ENCODE measurements around the gene CHCHD3. TPM values are rescaled to one million over a fixed set of nuclear protein-coding genes. Genes with fewer than 3 reads are reported as not detected.
"Not testable (repeated sequence)": the region's sequence is repeated elsewhere in the genome, so short reads cannot be mapped to it uniquely, and the experiment has no call there.

The CHCHD3 gene
- total RNA-seq, 2 donors from 2014 or later, result 43.4 to 54.8 TPM

DNA sequence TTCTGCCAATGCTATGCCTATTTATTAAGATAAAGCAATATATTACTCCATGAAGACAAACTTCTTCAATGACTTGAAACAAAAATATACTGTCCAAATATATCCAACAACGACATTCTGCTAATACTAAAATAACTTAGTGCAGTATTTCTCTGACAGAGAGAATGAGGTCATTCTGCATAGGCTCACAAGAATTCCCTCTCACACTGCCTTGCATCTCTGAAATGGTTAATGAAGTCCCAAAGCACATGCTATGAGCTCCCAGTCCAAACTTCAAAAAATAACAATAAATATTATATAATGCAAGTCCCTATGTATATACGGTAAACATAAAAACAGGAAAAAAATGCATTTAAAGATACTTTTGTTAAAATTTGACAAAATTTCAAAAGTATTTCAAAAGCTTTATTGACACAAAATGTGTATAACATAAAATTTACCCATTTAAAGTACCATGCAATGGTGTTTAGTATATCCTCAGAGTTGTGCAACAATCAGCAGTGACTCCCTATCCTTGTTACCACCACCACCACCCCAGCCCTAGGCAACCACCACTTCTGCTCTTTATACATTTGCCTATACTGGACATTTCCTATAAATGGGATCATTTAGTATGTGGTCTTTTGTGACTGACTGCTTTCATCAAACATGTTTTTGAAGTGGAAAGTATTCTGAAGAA is 27.6 kb downstream of the CHCHD3 start:
- DNase-seq (ENCODE audit: low spot score in 2 of 2), result no peak
- no peaks in the 10 kb centered on the region for H3K9me3 Mint-ChIP-seq
- no peak overlapping the region for H3K27ac Mint-ChIP-seq
- no peak for ATAC-seq
- no peaks in the 10 kb centered on the region for H3K36me3 Mint-ChIP-seq

- ATAC-seq (peak in 1 of 2 donors; percentile 64), DNase-seq (ENCODE audit: low spot score in 2 of 2) (no peak)
Measured at GRCh38 chr7:133053321-133053891, 28.5 kb downstream of the CHCHD3 start.

DNA sequence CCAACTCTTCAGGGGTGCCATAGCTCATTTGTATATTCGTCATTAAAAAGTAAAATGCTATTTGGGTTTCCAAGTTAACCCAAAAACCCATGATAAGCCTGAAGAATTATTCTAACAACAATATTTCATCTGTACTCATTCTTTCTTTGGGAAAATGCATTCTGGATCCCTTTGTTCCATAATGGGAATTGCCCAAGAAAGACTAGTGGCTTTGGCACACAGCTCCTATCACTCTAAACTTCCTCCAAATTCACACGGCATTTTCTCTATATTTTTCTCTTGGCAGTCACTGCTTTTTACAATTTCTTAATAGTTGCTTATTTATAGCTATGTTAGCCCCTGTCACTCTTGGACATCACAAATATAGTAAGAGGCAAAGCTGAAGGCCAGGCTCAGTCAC is 29.1 kb downstream of the CHCHD3 start:
- Mint-ChIP-seq H3K36me3 (no peaks in the 10 kb centered on the region), H3K9me3 (no peaks in the 10 kb centered on the region), H3K27ac (no peak overlapping the region)
- DNase-seq (ENCODE audit: low spot score in 2 of 2) (no peak), ATAC-seq (no peak)

More at GRCh38 chr7:133053321-133053891, 28.5 kb downstream of the CHCHD3 start:
- H3K27ac Mint-ChIP-seq, result no peak overlapping the region
- H3K36me3 Mint-ChIP-seq, result no peaks in the 10 kb centered on the region
- H3K9me3 Mint-ChIP-seq, result no peaks in the 10 kb centered on the region

GRCh38 chr7:133052401-133052756 is 29.5 kb downstream of the CHCHD3 start:
- Mint-ChIP-seq H3K9me3 (no peaks in the 10 kb centered on the region), H3K27ac (no peak overlapping the region), H3K36me3 (peaks cover 0 to 2% of the 10 kb centered on the region in 2 donors)
- DNase-seq (ENCODE audit: low spot score in 2 of 2) (no peak), ATAC-seq (no peak)

GRCh38 chr7:133051719-133052400 is 30.0 kb downstream of the CHCHD3 start:
- Mint-ChIP-seq H3K27ac (no peak overlapping the region), H3K9me3 (no peaks in the 10 kb centered on the region), H3K36me3 (peaks cover 0 to 7% of the 10 kb centered on the region in 2 donors)
- ATAC-seq (no peak), DNase-seq (ENCODE audit: low spot score in 2 of 2) (no peak)

DNA sequence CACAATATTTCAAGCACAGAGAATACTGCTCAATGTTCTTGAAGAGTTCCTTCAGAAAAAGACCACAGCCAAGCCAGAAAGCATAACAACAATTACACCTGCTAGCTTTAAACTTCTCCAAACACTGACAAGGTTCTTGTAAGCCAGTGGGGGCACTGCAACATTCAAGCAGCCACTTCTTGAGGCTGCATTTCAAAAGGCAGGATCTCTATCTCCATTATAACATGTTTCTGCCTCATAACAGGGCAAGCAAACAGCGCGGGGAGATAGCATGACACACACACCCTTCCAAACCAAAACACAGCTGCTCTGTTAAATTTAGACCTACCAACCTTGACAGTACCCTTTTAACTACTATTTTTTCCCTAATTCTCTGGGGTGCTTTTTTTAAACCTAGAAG is 30.8 kb downstream of the CHCHD3 start:
- no peak for DNase-seq (ENCODE audit: low spot score in 2 of 2)
- Mint-ChIP-seq H3K9me3 (no peaks in the 10 kb centered on the region), H3K36me3 (peaks cover 0 to 10% of the 10 kb centered on the region in 2 donors), H3K27ac (no peak overlapping the region)
- ATAC-seq, result no peak

GRCh38 chr7:133050200-133050995 is 31.5 kb downstream of the CHCHD3 start:
- H3K36me3 Mint-ChIP-seq, result peaks cover 0 to 16% of the 10 kb centered on the region in 2 donors
- no peak overlapping the region for H3K27ac Mint-ChIP-seq
- ATAC-seq (no peak), DNase-seq (ENCODE audit: low spot score in 2 of 2) (no peak)
- H3K9me3 Mint-ChIP-seq, result no peaks in the 10 kb centered on the region

DNA sequence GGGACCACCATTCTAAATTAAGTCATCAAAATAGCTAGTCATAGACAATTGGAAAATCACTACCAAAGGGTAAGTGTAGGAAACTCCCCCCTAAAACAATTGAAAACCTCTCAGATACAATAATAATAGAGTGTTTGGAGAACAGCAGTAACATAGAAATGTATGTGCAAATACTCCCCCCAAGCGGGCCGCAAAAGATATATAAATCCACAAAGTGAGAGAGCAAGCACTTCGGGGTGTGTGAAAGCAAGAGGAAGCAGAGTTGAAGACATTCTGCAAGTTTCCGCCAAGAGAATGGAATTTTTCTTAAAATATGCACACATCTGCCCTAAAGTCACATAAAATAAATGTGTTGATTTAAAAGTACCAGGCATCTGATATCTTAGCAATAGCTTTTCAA is 33.3 kb downstream of the CHCHD3 start:
- no peak for DNase-seq (ENCODE audit: low spot score in 2 of 2)
- no peak for ATAC-seq
- H3K27ac Mint-ChIP-seq, result no peak overlapping the region
- peaks cover 0 to 16% of the 10 kb centered on the region in 2 donors for H3K36me3 Mint-ChIP-seq
- no peaks in the 10 kb centered on the region for H3K9me3 Mint-ChIP-seq

- ATAC-seq (no peak), DNase-seq (ENCODE audit: low spot score in 2 of 2) (no peak)
- H3K9me3 Mint-ChIP-seq, result no peaks in the 10 kb centered on the region
- peaks cover 0 to 16% of the 10 kb centered on the region in 2 donors for H3K36me3 Mint-ChIP-seq
- H3K27ac Mint-ChIP-seq, result no peak overlapping the region
Measured at GRCh38 chr7:133047321-133047720, 34.6 kb downstream of the CHCHD3 start.

DNA sequence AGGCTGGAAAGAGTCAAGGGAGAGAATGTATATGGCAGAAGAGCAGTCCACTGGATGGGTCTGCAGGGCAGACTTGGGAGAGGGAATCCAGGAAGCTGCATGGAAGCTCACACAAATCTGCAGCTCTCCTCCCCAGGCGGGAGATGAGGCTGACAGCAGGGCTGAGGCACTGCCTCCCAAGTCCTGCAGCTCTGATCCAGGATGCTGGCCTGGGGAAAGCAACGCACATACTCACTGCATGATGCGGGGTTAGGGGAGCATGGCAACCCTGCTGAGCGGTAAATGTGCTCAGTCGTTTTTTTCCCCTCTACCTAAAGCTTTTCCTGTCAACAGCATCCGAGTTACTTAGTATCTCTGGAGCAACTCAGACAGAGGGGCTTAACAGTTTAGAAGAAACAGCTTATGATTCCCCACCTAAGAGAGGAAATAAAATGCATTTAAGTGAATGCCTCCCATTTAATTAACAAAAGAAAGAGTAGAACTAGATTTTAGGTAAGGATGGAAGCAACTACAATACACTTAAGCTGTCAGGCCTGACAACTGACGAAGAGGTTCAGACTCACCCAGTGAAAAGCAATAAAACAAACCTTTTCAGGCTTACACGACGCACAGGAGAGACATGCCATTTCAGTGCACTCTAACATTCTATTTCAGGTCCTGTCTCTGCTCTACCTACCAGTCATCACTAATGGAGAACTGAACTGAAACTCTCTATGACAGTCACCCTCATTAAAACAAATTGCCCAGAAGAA is 37.0 kb downstream of the CHCHD3 start:
- Mint-ChIP-seq H3K9me3 (no peaks in the 10 kb centered on the region), H3K36me3 (peaks cover 0 to 16% of the 10 kb centered on the region in 2 donors), H3K27ac (no peak overlapping the region)
- ATAC-seq (no peak), DNase-seq (ENCODE audit: low spot score in 2 of 2) (no peak)

DNA sequence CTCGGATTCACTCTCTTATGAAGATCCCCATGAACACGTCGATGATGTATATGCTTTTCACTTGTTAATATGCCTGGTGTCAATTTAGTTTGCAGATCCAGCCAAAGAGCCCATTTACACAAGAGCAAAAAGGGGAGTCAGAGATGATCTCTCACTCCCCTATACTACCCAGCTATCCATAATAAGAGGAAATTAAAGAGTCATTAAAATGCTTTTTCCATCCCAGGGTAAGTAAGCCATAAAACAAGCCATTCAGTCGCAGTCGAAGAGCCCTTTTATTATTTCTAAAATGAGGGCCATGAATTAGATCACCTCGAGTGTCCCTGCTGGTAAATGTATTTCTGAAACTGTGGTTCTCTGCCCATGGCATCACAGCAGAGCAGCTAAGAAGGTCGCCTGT is 41.2 kb downstream of the CHCHD3 start:
- H3K36me3 Mint-ChIP-seq, result peaks cover under 1 to 10% of the 10 kb centered on the region in 2 donors
- no peaks in the 10 kb centered on the region for H3K9me3 Mint-ChIP-seq
- H3K27ac Mint-ChIP-seq, result no peak overlapping the region
- DNase-seq (ENCODE audit: low spot score in 2 of 2) (no peak), ATAC-seq (no peak)

GRCh38 chr7:133040178-133040577 is 41.7 kb downstream of the CHCHD3 start:
- Mint-ChIP-seq H3K36me3 (peaks cover 5 to 12% of the 10 kb centered on the region in 2 donors), H3K27ac (no peak overlapping the region), H3K9me3 (no peaks in the 10 kb centered on the region)
- DNase-seq (ENCODE audit: low spot score in 2 of 2), result no peak
- ATAC-seq, result no peak

- ATAC-seq, result no peak
- no peaks in the 10 kb centered on the region for H3K9me3 Mint-ChIP-seq
Measured at GRCh38 chr7:133039614-133040013, 42.3 kb downstream of the CHCHD3 start.

GRCh38 chr7:133036289-133036688 is 45.6 kb downstream of the CHCHD3 start:
- ATAC-seq (no peak), DNase-seq (ENCODE audit: low spot score in 2 of 2) (no peak)
- no peak overlapping the region for H3K27ac Mint-ChIP-seq
- H3K36me3 Mint-ChIP-seq, result peaks cover 7 to 14% of the 10 kb centered on the region in 2 donors
- H3K9me3 Mint-ChIP-seq, result no peaks in the 10 kb centered on the region

More at GRCh38 chr7:133039614-133040013, 42.3 kb downstream of the CHCHD3 start:
- DNase-seq (ENCODE audit: low spot score in 2 of 2), result no peak
- H3K27ac Mint-ChIP-seq, result no peak overlapping the region
- H3K36me3 Mint-ChIP-seq, result peaks cover 7 to 14% of the 10 kb centered on the region in 2 donors

DNA sequence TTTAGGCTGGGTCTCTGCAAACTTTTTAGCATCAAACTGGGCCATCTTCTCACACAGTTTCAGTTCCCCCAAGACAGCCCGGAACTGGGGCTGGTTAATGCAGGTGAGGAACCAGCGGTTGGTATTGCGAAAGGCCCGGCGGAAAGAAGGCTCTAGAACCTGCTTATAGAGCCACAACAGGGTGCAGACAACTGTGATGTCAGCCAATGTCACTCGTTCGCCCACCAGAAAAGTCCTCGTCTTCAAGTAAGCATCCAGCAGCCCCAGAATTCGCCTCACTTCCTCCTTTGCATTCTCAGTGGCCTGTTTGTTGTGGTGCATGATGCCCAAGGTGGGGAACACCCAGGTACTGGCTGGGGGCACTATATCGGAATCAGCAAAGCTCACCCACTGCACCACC is 46.6 kb downstream of the CHCHD3 start:
- not testable (repeated sequence) for H3K9me3 Mint-ChIP-seq; H3K27ac Mint-ChIP-seq; ATAC-seq; DNase-seq (ENCODE audit: low spot score in 2 of 2)
- peaks cover 7 to 14% of the 10 kb centered on the region in 2 donors for H3K36me3 Mint-ChIP-seq

GRCh38 chr7:133030346-133030745 is 51.5 kb downstream of the CHCHD3 start:
- Mint-ChIP-seq H3K9me3 (no peaks in the 10 kb centered on the region), H3K36me3 (peaks cover 4% of the 10 kb centered on the region in 2 donors), H3K27ac (no peak overlapping the region)
- ATAC-seq (no peak), DNase-seq (ENCODE audit: low spot score in 2 of 2) (no peak)
